PC-9 (cell line): ENCODE data around the gene EMSY. TPM values are rescaled to one million over a fixed set of nuclear protein-coding genes. Genes with fewer than 3 reads are reported as not detected.

Source experiments
- BruUV-seq: library from RNA; stranded (reverse); fragments of 400-500 nt; replicated peaks from 2 replicates; lab custom pipeline; 2021; lab: Mats Ljungman, UMichigan
- CTCF ChIA-PET: fragments of 300-600 bp; sonication (Branson Sonifier 250); formaldehyde crosslinking; loops from one replicate; lab custom pipeline; 2022; ENCODE audit warnings: antibody characterized with exemption; lab: Charles Lee
- POLR2A ChIA-PET: fragments of 300-600 bp; sonication (Branson Sonifier 250); formaldehyde crosslinking; loops from one replicate; lab custom pipeline; 2022; ENCODE audit warnings: antibody characterized with exemption; ENCODE audit not compliant: unreplicated experiment; lab: Charles Lee
- DNase-seq, 2 experiments: peaks; one replicate each; pipeline versions ENCODE4 v3.0.0 to v3.0.0-alpha.2; 2015 to 2022; ENCODE audit warnings: mixed read lengths in 1 of 2
- H2AFZ ChIP-seq: fragments of 200-600 bp; sonication (generic); 2 replicates; pipeline ENCODE4 v1.8.1; 2017; ENCODE audit warnings: antibody characterized with exemption
- H3F3A ChIP-seq: fragments of 200-600 bp; sonication (generic); 2 replicates; pipeline ENCODE4 v1.8.1; 2017; ENCODE audit warnings: antibody characterized with exemption, mild to moderate bottlenecking, low read depth; ENCODE audit not compliant: insufficient read depth
- H3K27ac ChIP-seq: fragments of 200-600 bp; sonication (generic); 2 replicates; pipeline ENCODE4 v1.6.1; 2016; ENCODE audit warnings: mixed run types
- H3K27me3 ChIP-seq: fragments of 200-600 bp; sonication (generic); 2 replicates; pipeline ENCODE4 v1.6.1; 2016; ENCODE audit warnings: low read depth, mixed run types; ENCODE audit not compliant: insufficient read depth
- H3K36me3 ChIP-seq: fragments of 200-600 bp; sonication (generic); 2 replicates; pipeline ENCODE4 v1.6.1; 2016; ENCODE audit warnings: low read depth, mixed run types
- H3K4me1 ChIP-seq: fragments of 200-600 bp; sonication (generic); replicated peaks from 2 replicates; pipeline ENCODE4 v1.6.1; 2016; ENCODE audit warnings: mixed run types; ENCODE audit not compliant: insufficient read depth
- H3K4me2 ChIP-seq: fragments of 200-600 bp; sonication (generic); 2 replicates; pipeline ENCODE4 v1.6.1; 2017; ENCODE audit warnings: mixed run types
- H3K4me3 ChIP-seq: fragments of 200-600 bp; sonication (generic); 2 replicates; pipeline ENCODE4 v1.6.1; 2016; ENCODE audit warnings: mixed run types
- H3K79me2 ChIP-seq: fragments of 200-600 bp; sonication (generic); 2 replicates; pipeline ENCODE4 v1.6.1; 2017; ENCODE audit warnings: low read depth, mixed run types
- H3K9me2 ChIP-seq: fragments of 200-600 bp; sonication (generic); 2 replicates; pipeline ENCODE4 v1.8.1; 2017; ENCODE audit warnings: mild to moderate bottlenecking; ENCODE audit not compliant: insufficient read depth
- H3K9me3 ChIP-seq: fragments of 200-600 bp; sonication (generic); 2 replicates; pipeline ENCODE4 v1.8.1; 2016; ENCODE audit warnings: low read depth; ENCODE audit not compliant: insufficient read depth
- H4K20me1 ChIP-seq: fragments of 200-600 bp; sonication (generic); 2 replicates; pipeline ENCODE4 v1.8.1; 2017; ENCODE audit not compliant: insufficient read depth
- CTCF ChIP-seq: fragments of 200-600 bp; sonication (generic); conservative IDR thresholded peaks from 2 replicates; pipeline ENCODE4 v1.6.1; 2017; ENCODE audit warnings: mixed run types, antibody characterized with exemption, mild to moderate bottlenecking, moderate library complexity
- EZH2 ChIP-seq: fragments of 200-600 bp; sonication (generic); IDR thresholded peaks from 2 replicates; pipeline ENCODE4 v1.8.0; 2017; ENCODE audit warnings: antibody characterized with exemption, low read depth
- intact Hi-C: fragments of 100-400 bp; cut with micrococcal nuclease; formaldehyde crosslinking; loops from one replicate; pipeline ENCODE4 v1.10.0; 2022; ENCODE audit not compliant: unreplicated experiment
- total RNA-seq: library from RNA; stranded (reverse); gene quantifications from 2 replicates; pipeline ENCODE4 v1.2.3, GENCODE V29; 2021

EMSY gene
- total RNA-seq, 1 experiment from 2014 or later = 37.4 TPM

GRCh38 chr11:76558473-76558872 lies 113.7 kb downstream of the EMSY start:
- Histone ChIP-seq H3K36me3 (no peaks in the 10 kb centered on the region), H3K9me2 (no peaks in the 10 kb centered on the region), H3K9me3 (no peaks in the 10 kb centered on the region), H3K27ac (no peak overlapping the region), H4K20me1 (no peaks in the 10 kb centered on the region), H3K27me3 (no peaks in the 10 kb centered on the region), H2AFZ (no peak overlapping the region), H3F3A (no peaks in the 10 kb centered on the region), H3K4me3 (no peak overlapping the region), H3K4me1 (no peaks in the 10 kb centered on the region), H3K79me2 (no peaks in the 10 kb centered on the region), H3K4me2 (no peak overlapping the region)
- DNase-seq = no peak
- intact Hi-C loops = no loop called here
- ChIA-PET CTCF (no interaction called here), POLR2A (no interaction called here)
- BruUV-seq = no TSS peak
- TF ChIP-seq CTCF = no peak
- TF ChIP-seq EZH2 = no peak

- no peak for DNase-seq
- Histone ChIP-seq H3K9me3 (no peaks in the 10 kb centered on the region), H3F3A (no peaks in the 10 kb centered on the region), H3K9me2 (no peaks in the 10 kb centered on the region), H3K4me3 (no peak overlapping the region), H3K27me3 (no peaks in the 10 kb centered on the region), H3K4me2 (no peak overlapping the region), H4K20me1 (no peaks in the 10 kb centered on the region), H3K27ac (no peak overlapping the region), H2AFZ (no peak overlapping the region), H3K4me1 (no peaks in the 10 kb centered on the region), H3K79me2 (no peaks in the 10 kb centered on the region), H3K36me3 (no peaks in the 10 kb centered on the region)
- CTCF ChIA-PET = no interaction called here
- no peak for TF ChIP-seq EZH2
- no peak for TF ChIP-seq CTCF
- POLR2A ChIA-PET = no interaction called here
- BruUV-seq = no TSS peak
- intact Hi-C loops = no loop called here
Measured at GRCh38 chr11:76558891-76559290, 114.1 kb downstream of the EMSY start.

- no peaks in the 10 kb centered on the region for H3K36me3 ChIP-seq
- intact Hi-C loops = no loop called here
- POLR2A ChIA-PET = no interaction called here
- no peak overlapping the region for H3K4me2 ChIP-seq
- H3K27me3 ChIP-seq = no peaks in the 10 kb centered on the region
- no peaks in the 10 kb centered on the region for H3K4me1 ChIP-seq
- no peak overlapping the region for H3K4me3 ChIP-seq
- H3K9me3 ChIP-seq = no peaks in the 10 kb centered on the region
- no TSS peak for BruUV-seq
- H3K79me2 ChIP-seq = no peaks in the 10 kb centered on the region
- no peak overlapping the region for H2AFZ ChIP-seq
- CTCF ChIA-PET = no interaction called here
- DNase-seq = no peak
- no peaks in the 10 kb centered on the region for H4K20me1 ChIP-seq
- no peaks in the 10 kb centered on the region for H3K9me2 ChIP-seq
- no peak overlapping the region for H3K27ac ChIP-seq
- no peak for TF ChIP-seq EZH2
- H3F3A ChIP-seq = no peaks in the 10 kb centered on the region
Measured at GRCh38 chr11:76559346-76559745, 114.5 kb downstream of the EMSY start.

- ChIA-PET POLR2A (no interaction called here), CTCF (no interaction called here)
- DNase-seq = no peak
- no peaks in the 10 kb centered on the region for H3K9me3 ChIP-seq
- no peaks in the 10 kb centered on the region for H3K79me2 ChIP-seq
- H3K9me2 ChIP-seq = no peaks in the 10 kb centered on the region
- H3K4me2 ChIP-seq = no peak overlapping the region
- H3K27ac ChIP-seq = no peak overlapping the region
- TF ChIP-seq CTCF (no peak), EZH2 (no peak)
- BruUV-seq = no TSS peak
- no peaks in the 10 kb centered on the region for H3F3A ChIP-seq
- intact Hi-C loops = no loop called here
- H3K4me1 ChIP-seq = no peaks in the 10 kb centered on the region
- no peaks in the 10 kb centered on the region for H3K27me3 ChIP-seq
- no peak overlapping the region for H2AFZ ChIP-seq
- H3K36me3 ChIP-seq = no peaks in the 10 kb centered on the region
- H3K4me3 ChIP-seq = no peak overlapping the region
- H4K20me1 ChIP-seq = no peaks in the 10 kb centered on the region
Measured at GRCh38 chr11:76560219-76560618, 115.4 kb downstream of the EMSY start.
